Activated naive CD4-positive, alpha-beta T cell treated with anti-CD3 and anti-CD28 coated beads, Interleukin-2, amount 50 U/mL, for 24 hours (primary cell): Measurements from ENCODE around the gene SNX13.
A peak's percentile ranks its signal among the peaks of the same experiment; 100 is the strongest.

Experiments used
- H3K27ac Mint-ChIP-seq: one replicate; pipeline ENCODE4 v1.8.0; 2021; ENCODE audit warnings: mild to moderate bottlenecking, mixed read lengths
- H3K27me3 Mint-ChIP-seq: one replicate; pipeline ENCODE4 v1.8.0; 2021; ENCODE audit warnings: mixed read lengths
- H3K36me3 Mint-ChIP-seq: one replicate; pipeline ENCODE4 v1.8.0; 2021; ENCODE audit warnings: mixed read lengths
- H3K4me1 Mint-ChIP-seq: one replicate; pipeline ENCODE4 v1.8.0; 2021; ENCODE audit warnings: mixed read lengths
- H3K4me3 Mint-ChIP-seq: one replicate; pipeline ENCODE4 v1.8.0; 2021; ENCODE audit warnings: mild to moderate bottlenecking, mixed read lengths
- H3K9me3 Mint-ChIP-seq: one replicate; pipeline ENCODE4 v1.8.0; 2021; ENCODE audit warnings: mixed read lengths

The SNX13 gene, protein sequence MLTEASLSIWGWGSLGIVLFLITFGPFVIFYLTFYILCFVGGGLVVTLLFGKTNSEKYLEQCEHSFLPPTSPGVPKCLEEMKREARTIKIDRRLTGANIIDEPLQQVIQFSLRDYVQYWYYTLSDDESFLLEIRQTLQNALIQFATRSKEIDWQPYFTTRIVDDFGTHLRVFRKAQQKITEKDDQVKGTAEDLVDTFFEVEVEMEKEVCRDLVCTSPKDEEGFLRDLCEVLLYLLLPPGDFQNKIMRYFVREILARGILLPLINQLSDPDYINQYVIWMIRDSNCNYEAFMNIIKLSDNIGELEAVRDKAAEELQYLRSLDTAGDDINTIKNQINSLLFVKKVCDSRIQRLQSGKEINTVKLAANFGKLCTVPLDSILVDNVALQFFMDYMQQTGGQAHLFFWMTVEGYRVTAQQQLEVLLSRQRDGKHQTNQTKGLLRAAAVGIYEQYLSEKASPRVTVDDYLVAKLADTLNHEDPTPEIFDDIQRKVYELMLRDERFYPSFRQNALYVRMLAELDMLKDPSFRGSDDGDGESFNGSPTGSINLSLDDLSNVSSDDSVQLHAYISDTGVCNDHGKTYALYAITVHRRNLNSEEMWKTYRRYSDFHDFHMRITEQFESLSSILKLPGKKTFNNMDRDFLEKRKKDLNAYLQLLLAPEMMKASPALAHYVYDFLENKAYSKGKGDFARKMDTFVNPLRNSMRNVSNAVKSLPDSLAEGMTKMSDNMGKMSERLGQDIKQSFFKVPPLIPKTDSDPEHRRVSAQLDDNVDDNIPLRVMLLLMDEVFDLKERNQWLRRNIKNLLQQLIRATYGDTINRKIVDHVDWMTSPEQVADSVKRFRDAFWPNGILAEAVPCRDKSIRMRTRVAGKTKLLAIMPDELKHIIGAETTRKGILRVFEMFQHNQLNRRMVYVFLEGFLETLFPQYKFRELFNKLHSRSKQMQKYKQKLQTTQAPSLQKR

DNA sequence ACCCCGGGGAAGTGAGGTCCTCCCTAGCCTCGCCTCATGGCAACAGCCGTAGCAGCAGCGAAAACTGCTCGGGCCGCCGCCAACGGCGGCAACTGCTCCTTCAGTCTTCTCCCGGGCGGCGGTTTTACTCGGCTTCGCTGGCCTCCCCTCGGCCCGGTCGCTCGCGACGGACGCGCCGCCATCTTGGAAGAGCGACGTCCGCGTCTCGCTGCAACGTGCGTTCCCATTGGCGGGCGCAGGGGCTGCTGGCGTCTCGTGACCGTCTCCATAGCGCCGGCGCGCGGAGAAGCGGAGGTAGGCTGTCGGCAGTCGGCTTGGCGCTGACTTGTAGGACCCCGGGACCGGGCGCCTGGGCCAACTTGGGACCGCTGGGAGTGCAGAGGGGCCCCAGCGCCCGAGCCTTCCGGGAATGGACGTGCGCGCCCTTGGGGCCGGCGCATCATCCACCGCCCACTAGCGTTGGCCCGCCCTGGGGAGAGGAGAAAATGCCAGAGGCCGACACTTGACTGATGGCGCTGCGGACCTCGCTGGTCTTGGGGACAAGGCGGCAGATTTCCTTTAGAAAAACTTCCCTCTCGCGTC is at the start of gene SNX13:
Gene SNX13 (minus strand): TSS at position 193 of the 582 bp plus-strand sequence. CDS start 199 bp downstream, outside the sequence.
- peak within 1 kb of the TSS; percentile 95 for H3K27ac Mint-ChIP-seq
- H3K9me3 Mint-ChIP-seq, result no peaks in the 10 kb centered on the region

DNA sequence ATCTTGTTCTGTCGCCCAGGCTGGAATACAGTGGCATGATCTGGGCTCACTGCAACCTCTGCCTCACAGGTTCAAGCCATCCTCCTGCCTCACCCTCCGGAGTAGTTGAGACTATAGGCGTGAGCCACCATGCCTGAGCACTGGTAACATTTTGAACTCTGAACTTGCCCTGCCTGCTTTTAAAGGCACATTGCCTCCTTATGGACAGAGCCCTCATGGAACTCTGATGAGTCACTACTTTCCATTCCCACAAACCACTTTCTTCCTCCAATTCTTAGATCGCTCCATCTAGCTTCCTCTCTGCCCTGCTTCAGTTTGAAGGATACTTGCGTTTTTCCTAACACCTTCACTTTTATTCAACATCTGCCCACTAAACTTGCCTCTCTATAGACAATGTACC is 49.3 kb upstream of the SNX13 start:
- no peak overlapping the region for H3K4me3 Mint-ChIP-seq
- no peaks in the 10 kb centered on the region for H3K4me1 Mint-ChIP-seq
- H3K27ac Mint-ChIP-seq, result no peak overlapping the region
- no peaks in the 10 kb centered on the region for H3K36me3 Mint-ChIP-seq
- no peaks in the 10 kb centered on the region for H3K9me3 Mint-ChIP-seq
- peaks cover 8% of the 10 kb centered on the region for H3K27me3 Mint-ChIP-seq

More for the DNA sequence above, at the start of gene SNX13:
- Mint-ChIP-seq H3K4me1 (peaks cover 47% of the 10 kb centered on the region), H3K36me3 (peaks cover 3% of the 10 kb centered on the region), H3K27me3 (no peaks in the 10 kb centered on the region), H3K4me3 (peak within 1 kb of the TSS; percentile 97)

DNA sequence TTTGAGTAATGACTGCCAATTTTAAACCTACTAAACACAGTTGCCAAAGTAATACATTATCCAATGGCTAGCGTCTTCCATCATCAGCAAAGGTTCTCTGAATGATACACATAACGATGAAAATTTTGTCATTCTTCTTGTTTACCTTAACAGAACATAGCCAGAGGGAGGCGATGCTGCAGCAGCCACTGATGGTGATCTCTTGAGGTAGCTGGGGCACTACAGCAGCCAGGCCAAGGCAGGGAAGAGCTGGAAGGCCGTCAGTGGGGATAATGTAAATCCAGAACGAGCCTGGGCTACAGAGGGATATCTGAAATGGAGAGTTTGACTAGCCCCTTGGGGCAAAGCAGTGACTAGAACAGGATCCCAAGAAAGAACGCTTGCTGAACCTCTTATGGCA is 48.6 kb upstream of the SNX13 start:
- no peak overlapping the region for H3K27ac Mint-ChIP-seq
- H3K36me3 Mint-ChIP-seq, result no peaks in the 10 kb centered on the region
- no peaks in the 10 kb centered on the region for H3K4me1 Mint-ChIP-seq
- no peak overlapping the region for H3K4me3 Mint-ChIP-seq
- H3K9me3 Mint-ChIP-seq, result no peaks in the 10 kb centered on the region
- peaks cover 8% of the 10 kb centered on the region for H3K27me3 Mint-ChIP-seq

DNA sequence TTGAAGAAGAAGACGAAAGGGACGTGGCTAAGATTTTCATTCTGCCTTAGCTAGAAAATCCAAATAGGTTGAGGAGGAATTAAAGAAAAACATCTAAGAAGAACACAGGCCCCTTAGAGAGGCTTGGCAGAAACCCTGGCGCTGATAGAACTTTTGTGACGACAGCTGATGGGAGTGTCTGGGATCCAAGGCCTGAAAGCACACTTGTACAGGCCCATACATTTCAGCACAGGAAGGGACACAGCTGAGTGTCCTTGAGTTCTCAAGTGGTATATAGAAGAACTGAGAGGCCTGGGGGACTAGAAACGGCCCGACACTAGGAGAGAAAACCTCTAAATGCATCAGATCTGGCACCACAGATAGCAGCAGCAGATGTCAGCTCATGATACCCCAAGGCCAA is 47.8 kb upstream of the SNX13 start:
- H3K4me3 Mint-ChIP-seq, result no peak overlapping the region
- no peak overlapping the region for H3K27ac Mint-ChIP-seq
- H3K9me3 Mint-ChIP-seq, result no peaks in the 10 kb centered on the region
- peaks cover 8% of the 10 kb centered on the region for H3K27me3 Mint-ChIP-seq
- no peaks in the 10 kb centered on the region for H3K4me1 Mint-ChIP-seq
- H3K36me3 Mint-ChIP-seq, result no peaks in the 10 kb centered on the region

DNA sequence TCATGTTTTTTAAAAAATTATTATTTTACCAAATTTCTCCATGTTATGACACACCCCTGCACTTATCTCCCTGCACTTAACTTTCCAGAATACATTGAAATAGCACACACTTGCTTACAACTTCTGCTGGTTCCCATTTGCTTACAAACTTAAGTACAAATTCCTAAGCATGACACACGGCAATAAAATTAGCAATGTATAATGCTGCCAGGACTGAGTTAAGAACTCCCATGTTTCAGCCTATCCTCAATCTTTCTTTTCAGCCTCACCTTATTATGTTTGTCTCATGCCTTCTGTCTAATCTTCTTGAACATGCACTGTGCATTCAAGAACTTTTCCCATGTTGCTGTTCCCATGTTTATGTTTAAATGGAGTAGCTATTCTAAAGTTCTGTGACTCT is 46.6 kb upstream of the SNX13 start:
- no peak overlapping the region for H3K4me3 Mint-ChIP-seq
- H3K9me3 Mint-ChIP-seq, result no peaks in the 10 kb centered on the region
- no peaks in the 10 kb centered on the region for H3K36me3 Mint-ChIP-seq
- H3K27me3 Mint-ChIP-seq, result peaks cover 8% of the 10 kb centered on the region
- H3K27ac Mint-ChIP-seq, result no peak overlapping the region
- no peaks in the 10 kb centered on the region for H3K4me1 Mint-ChIP-seq

DNA sequence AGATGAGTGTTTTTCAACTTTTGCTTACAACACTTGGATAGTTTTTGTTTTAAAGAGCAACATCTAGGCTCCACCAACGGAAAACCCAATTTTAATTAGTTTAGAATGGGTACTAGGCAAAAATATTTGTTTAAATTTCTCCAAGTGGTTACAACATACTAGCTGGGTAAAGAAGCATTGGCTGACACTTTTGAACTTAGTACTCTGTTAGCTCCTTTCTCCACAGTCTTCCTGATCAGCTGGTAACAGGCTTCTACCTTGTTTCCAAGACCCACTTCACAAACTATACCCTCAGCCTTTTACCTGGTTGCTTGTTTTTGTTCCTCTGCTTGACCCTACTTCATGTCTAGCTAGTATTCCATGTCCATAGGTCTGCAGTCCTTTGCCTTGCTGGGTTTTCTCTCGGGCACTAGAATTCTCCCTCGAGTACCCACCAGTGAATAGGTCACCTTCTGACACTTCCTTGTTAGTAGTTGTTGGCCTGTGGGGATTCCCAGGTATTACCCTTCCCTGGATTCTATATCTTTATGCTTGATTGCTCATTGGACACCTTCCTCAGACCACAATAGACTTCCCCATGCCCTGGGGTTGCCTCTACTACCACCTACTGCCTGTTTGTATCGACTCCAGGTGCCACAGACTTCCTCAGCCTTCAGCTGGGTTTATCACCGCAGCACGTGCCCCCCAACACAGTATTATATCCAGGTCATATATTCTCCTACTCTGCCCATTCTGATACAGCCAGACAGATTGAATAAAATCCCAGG is 45.4 kb upstream of the SNX13 start:
- no peaks in the 10 kb centered on the region for H3K4me1 Mint-ChIP-seq
- no peaks in the 10 kb centered on the region for H3K9me3 Mint-ChIP-seq
- H3K27ac Mint-ChIP-seq, result no peak overlapping the region
- H3K36me3 Mint-ChIP-seq, result no peaks in the 10 kb centered on the region
- peaks cover 8% of the 10 kb centered on the region for H3K27me3 Mint-ChIP-seq
- no peak overlapping the region for H3K4me3 Mint-ChIP-seq

DNA sequence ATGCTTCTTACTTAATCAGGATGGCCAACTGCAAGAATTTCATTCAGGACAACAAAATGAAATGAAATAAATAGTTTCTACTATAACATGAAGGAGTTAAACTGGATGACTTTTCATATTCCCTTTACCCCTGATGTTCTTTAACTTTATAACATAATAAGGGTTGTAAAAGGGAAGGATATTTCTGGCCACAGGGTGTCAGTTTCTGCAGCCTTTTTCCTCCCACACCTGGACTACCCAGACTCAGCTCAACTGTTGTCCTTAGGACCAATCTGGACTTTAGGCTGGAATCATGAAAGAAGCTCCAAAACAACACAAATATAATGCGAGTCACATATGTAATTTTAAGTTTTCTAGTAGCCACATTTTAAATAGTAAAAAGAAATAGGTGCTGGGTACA is 44.0 kb upstream of the SNX13 start:
- no peaks in the 10 kb centered on the region for H3K4me1 Mint-ChIP-seq
- peaks cover 7% of the 10 kb centered on the region for H3K27me3 Mint-ChIP-seq
- peak overlapping the region; percentile 44 for H3K27ac Mint-ChIP-seq
- no peak overlapping the region for H3K4me3 Mint-ChIP-seq
- H3K36me3 Mint-ChIP-seq, result no peaks in the 10 kb centered on the region
- no peaks in the 10 kb centered on the region for H3K9me3 Mint-ChIP-seq

DNA sequence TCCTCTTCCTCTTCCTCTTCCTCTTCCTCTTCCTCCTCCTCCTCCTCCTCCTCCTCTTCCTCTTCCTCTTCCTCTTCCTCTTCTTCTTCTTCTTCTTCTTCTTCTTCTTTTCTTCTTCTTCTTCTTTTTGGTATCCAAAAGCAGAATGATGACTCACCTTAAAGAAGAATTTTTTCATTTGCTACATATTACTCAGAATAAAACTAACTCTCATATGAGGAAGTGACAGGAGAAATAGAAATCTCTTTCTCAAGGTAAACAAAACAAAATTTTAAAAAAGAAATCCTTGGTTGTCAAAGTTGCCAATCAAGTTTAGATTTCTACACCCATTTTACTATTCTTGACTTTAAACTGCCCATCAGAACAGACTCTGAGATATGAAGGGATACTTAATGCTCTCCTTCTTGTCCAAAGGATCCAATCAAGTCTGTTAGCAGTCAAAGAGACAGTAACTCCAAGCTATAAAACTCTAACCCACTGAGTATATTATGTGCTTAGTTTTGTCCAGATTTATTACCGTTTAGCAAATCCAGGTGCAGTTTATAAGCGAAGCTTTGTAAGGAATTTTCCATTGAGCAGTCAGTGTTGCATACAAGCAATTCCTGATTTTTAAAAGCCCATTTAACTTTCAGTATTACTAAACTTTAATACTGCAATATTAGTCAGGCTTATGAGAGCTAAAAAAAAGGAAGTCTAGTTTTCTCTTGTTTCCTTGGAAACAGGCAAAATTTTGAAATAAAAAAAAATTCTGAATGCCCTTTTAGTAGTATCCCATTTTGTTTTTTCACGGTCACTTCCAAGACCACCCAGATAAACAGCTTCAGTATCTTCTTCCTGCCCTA is 43.1 kb upstream of the SNX13 start:
- H3K4me3 Mint-ChIP-seq, result no peak overlapping the region
- H3K27me3 Mint-ChIP-seq, result peaks cover 4% of the 10 kb centered on the region
- no peaks in the 10 kb centered on the region for H3K36me3 Mint-ChIP-seq
- H3K9me3 Mint-ChIP-seq, result no peaks in the 10 kb centered on the region
- H3K27ac Mint-ChIP-seq, result no peak overlapping the region
- H3K4me1 Mint-ChIP-seq, result no peaks in the 10 kb centered on the region

DNA sequence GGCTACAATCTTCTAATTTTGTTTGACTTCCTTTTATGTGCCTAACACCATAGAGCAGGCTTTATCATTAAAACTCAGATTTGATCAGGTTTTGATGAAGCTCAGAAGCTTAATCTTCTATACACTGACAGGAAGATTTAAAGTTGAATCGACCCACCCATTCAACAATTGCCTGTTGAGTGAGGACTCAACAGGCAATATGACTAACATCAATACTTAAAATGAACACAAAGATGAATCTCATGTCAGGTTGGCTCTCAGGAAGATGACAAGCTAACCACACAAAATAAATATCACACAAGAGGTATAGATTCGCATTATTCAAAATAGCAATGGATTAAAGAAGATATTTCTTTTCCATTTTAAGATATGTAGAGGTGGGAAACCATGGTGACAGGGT is 36.7 kb upstream of the SNX13 start:
- Mint-ChIP-seq H3K27me3 (peaks cover 5% of the 10 kb centered on the region), H3K4me1 (no peaks in the 10 kb centered on the region), H3K27ac (no peak overlapping the region), H3K36me3 (no peaks in the 10 kb centered on the region), H3K9me3 (no peaks in the 10 kb centered on the region), H3K4me3 (no peak overlapping the region)

DNA sequence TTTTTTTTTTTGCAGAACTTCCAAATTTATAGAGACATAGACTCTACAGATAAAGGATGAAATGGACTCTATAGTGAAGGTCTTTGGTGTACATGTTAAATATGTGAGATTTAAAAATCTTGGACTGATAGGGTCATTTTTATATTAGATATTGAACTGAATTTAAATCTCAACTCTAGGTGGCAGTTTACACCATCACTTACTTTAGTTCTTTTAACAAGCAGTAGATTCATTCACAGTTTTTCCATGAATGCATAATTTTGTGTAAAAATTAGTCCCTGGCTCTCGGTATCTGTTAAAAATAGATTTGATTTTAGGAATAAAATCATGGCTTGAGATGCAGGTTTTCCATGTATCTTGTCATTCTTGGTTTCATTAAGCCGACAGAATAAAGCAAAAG is 31.1 kb upstream of the SNX13 start:
- no peak overlapping the region for H3K4me3 Mint-ChIP-seq
- no peak overlapping the region for H3K27ac Mint-ChIP-seq
- no peaks in the 10 kb centered on the region for H3K4me1 Mint-ChIP-seq
- no peaks in the 10 kb centered on the region for H3K9me3 Mint-ChIP-seq
- no peaks in the 10 kb centered on the region for H3K36me3 Mint-ChIP-seq
- peaks cover 3% of the 10 kb centered on the region for H3K27me3 Mint-ChIP-seq

DNA sequence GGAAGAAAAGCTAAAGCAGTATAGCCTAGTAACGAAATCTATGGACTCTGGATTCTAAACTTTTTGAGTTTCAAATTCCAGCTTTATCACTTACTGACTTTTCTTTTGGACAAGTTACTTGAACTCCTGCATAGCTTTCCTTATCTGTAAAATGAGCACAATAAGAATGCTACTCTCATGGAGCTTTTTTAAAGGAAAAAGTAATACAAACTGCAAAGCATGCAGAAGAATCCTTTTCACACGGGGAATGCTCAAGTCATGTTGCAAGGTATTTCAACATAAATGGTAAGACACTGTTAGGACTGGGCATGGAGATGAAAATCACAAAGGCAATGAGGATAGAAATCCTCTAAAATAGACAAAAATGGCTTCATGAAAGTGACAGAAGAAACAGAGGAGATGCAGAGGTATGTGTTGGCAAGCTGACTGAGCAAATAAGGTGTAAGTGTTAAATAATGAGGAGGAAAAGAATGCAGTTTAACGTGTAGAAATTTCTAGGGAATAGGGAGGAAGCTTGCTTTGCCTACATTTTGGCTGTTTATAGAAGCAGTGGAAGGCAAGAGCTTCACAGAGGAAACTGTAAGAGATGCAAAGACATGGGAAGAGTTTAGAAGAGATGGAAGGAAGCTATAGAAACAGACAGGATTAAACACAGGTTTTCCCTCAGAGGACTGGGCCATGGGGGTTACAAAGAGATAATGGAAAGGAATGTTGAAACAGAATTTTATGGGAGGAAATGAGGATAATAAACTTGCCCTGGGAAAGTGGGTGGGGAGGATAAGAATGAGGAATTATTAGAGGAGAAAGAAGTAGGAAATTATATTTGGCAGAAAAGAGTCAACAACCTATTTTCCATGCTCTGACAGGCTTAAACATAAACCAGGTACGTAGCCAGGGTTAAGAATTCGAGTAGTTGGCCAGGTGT is 28.8 kb upstream of the SNX13 start:
- peaks cover 5% of the 10 kb centered on the region for H3K27me3 Mint-ChIP-seq
- no peak overlapping the region for H3K4me3 Mint-ChIP-seq
- no peaks in the 10 kb centered on the region for H3K36me3 Mint-ChIP-seq
- no peaks in the 10 kb centered on the region for H3K9me3 Mint-ChIP-seq
- no peaks in the 10 kb centered on the region for H3K4me1 Mint-ChIP-seq
- no peak overlapping the region for H3K27ac Mint-ChIP-seq

DNA sequence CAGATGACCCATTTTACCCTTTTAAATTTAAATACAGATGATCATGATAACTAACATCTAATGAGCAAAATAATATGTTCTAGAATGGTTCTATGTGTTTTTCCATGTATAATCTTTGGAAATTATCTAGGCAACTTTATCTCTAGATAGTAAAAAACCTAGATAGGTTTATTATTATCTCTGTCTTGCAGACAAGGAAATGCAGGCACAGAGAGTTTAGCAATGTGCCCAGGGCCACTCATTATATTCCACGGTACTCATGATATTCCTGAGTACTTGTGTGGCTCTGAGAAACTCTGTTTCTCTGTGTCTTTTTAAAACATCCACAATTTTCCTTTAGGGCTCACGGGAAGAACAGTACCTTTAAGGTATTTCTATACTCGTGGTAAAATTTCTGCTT is 26.4 kb upstream of the SNX13 start:
- Mint-ChIP-seq H3K27me3 (peaks cover 5% of the 10 kb centered on the region), H3K4me3 (no peak overlapping the region), H3K36me3 (no peaks in the 10 kb centered on the region), H3K9me3 (no peaks in the 10 kb centered on the region), H3K4me1 (no peaks in the 10 kb centered on the region), H3K27ac (no peak overlapping the region)

DNA sequence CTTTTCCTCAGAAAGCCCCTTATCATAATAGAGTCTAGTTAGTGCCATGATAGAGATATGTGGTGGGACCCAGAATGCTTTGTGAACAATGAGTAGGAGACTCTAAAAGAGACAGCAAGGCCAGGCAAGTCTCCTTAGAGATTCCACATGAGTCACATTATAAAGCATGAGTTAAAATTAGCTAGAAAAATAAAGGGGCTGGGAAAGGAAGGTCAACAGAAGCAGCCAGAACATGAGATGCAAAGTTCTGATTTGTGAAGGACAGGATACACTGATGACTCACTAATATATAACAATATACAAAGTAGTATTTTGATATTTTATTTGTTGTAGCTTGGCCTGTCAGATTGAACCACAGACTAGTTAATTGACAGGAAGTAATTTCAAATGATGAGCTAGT is 25.3 kb upstream of the SNX13 start:
- Mint-ChIP-seq H3K27ac (no peak overlapping the region), H3K4me1 (no peaks in the 10 kb centered on the region), H3K27me3 (peaks cover 5% of the 10 kb centered on the region), H3K4me3 (no peak overlapping the region), H3K9me3 (no peaks in the 10 kb centered on the region), H3K36me3 (no peaks in the 10 kb centered on the region)

DNA sequence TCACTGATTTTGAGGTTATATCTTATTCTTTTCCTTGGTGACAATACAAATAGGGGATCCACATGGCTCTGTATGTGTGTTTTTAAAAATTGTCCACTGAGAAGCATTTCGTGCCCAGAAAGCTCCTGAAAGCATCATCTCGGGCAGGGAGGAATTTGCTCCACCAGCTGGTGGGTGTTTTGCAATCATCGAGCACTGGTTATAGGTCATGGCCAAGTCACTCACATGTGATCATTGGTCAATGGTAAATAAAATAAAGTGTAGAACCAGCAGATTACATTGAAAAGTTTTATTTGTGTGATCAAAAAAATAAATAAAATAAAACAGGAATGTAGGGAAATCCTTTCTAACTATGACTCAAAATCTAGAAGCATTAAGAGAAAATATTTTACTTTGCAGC is 23.0 kb upstream of the SNX13 start:
- Mint-ChIP-seq H3K36me3 (no peaks in the 10 kb centered on the region), H3K27me3 (peaks cover 7% of the 10 kb centered on the region), H3K9me3 (no peaks in the 10 kb centered on the region), H3K4me1 (no peaks in the 10 kb centered on the region), H3K27ac (no peak overlapping the region), H3K4me3 (no peak overlapping the region)
